Pulmonary artery endothelial cell (primary cell): Measurements from ENCODE around the gene EDARADD. TPM values are rescaled to one million over a fixed set of nuclear protein-coding genes. Genes with fewer than 3 reads are reported as not detected.
"Not testable (repeated sequence)": the region's sequence is repeated elsewhere in the genome, so short reads cannot be mapped to it uniquely, and the experiment has no call there.

Source experiments
- DNase-seq: peaks from one replicate; pipeline ENCODE4 v3.0.0-alpha.2; 2011; ENCODE audit warnings: low read depth, low spot score
- total RNA-seq: library from RNA; depleted of rRNA; stranded (reverse); fragments of >200 nt; gene quantifications from 2 replicates; pipeline ENCODE4 v1.2.3, GENCODE V29; 2014

The EDARADD gene
- total RNA-seq, 1 donor from 2014 or later, result not detected

DNA sequence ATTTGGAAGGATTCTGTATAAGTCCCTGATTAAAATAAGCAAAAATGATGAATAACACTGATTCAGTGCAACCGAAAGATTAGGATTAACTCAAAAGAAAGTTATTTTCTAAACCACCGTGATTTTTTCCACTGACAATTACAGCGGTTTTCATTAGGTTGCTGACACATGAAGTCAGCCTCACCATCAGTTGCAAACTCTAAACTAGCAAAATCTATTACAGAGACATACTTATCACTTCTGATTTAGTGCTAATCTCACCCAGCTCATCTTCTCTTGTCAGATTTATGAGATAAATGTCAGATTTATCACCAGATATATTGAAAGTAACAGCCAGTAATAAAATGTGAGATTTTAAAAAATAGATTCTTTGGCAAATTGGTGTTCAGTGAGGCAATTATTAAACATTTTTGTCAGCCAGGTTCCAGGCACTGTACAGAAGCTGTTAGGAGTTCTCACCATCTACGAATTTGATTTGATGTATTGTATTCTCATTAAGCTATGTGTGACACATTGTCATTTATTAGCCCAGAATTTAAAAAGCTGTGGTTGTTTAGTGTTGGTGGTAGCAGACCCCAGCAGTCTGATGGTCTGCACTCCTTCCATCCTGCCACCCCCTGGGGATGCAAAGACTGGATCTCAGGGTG is 92.4 kb downstream of the EDARADD start:
- DNase-seq, result no peak

DNA sequence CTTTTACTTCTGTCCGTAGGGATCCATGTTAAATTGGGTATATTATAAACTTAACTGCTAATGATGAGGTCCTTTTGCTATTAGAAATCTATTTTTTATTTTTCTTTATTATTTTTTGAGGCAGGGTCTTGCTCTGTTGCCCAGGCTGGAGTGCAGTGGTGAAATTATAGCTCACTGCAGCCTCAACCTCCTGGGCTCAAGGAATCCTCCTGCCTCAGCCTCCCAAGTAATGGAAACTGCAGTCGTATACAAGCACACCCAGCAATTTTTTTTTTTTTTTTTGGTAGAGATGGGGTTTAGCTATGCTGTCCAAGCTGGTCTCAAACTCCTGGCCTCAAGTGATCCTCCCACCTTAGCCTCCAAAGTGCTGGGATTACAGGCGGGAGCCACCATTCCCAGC is 95.1 kb downstream of the EDARADD start:
- not testable (repeated sequence) for DNase-seq

DNA sequence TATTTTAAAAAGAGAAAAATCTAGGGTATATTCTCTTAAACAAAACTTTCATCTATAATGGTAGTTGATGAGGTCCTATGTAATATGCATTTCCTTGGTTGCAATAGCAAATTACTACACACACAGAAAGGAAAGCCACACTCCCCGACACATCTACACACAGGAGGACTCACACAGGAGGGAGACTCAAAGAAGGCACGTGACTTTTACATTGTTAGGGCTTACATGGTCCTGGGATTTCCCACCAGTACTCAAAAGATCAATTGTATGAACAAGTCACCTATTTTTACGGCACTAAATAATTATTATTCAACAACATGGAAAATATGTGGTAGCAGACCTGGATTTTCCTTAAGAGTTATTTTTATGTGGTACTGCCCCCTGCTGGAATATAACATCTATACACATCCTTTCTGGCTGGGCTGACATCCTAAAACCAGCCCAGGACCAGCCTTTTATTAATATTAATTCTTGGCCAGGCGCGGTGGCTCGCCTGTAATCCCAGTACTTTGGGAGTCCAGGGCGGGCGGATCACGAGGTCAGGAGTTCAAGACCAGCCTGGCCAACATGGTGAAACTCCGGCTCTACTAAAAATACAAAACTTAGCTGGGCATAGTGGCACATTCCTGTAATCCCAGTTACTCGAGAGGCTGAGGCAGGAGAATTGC is 95.8 kb downstream of the EDARADD start:
- no peak for DNase-seq

DNA sequence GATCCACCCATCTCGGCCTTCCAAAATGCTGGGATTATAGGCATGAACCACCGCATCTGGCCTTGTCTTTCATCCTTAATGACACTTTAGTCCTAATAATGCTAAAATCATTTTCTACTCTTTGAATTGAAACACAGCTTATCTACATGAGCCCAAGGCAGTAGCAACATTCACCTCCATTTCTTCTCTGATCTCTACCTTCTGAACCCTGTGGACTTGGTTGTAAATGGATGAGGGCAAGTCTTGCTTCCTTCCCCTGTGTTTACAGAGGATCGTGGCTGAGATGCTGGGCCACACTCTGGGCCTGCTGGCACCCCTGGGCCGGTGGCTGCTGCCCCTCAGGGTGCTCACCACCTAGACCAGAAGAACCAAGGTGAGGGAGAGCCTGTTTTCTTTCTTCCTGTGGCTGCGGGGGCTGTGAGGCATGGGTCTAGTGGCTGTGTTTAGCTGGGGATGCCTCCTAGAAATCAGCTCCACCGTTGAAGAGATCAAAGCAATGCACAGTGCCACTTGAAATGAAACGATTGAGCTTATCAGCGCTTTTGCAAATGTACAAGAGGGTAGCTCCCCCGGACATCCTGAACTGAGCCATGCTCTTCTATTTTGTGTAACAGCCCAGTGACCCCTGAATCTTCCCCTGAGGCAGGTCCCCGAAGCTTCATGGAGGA is 97.5 kb downstream of the EDARADD start:
- no peak for DNase-seq

DNA sequence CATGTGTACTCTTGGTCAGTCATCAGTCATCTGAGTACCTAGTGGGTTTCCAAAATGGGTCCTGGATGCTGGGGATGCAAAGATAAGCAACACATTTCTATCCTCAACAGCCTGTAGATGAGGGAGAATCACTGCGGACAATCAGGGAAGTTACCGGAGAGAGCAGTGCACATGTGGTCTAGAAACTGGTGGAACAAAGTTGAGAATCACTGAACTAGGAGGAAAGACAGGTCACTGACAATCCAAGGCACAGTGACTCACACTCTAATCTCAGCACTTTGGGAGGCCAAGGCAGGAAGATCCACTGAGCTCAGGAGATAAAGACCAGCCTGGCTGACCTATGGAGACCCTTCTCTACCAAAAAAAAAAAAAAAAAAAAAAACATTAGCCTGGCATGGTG is 98.3 kb downstream of the EDARADD start:
- no peak for DNase-seq

DNA sequence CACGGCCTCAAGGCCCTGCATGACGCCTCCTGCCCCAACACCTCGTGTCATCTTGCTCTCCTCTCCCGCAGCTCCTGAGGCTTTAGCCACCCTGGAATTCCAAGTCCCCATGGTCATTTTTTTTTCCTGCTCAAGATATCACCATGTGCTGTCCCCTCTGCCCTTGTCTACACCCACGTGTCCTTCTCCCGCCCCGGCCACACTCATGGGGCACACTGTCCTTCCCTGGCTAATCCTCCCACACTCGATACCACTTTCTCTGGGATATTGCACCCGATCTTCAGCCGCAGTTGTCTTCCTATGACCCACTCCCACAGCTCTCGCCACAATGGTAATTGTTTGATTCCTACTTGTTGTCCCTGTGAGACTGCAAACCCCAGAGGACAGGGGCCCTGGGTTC is 100.0 kb downstream of the EDARADD start:
- DNase-seq, result no peak

DNA sequence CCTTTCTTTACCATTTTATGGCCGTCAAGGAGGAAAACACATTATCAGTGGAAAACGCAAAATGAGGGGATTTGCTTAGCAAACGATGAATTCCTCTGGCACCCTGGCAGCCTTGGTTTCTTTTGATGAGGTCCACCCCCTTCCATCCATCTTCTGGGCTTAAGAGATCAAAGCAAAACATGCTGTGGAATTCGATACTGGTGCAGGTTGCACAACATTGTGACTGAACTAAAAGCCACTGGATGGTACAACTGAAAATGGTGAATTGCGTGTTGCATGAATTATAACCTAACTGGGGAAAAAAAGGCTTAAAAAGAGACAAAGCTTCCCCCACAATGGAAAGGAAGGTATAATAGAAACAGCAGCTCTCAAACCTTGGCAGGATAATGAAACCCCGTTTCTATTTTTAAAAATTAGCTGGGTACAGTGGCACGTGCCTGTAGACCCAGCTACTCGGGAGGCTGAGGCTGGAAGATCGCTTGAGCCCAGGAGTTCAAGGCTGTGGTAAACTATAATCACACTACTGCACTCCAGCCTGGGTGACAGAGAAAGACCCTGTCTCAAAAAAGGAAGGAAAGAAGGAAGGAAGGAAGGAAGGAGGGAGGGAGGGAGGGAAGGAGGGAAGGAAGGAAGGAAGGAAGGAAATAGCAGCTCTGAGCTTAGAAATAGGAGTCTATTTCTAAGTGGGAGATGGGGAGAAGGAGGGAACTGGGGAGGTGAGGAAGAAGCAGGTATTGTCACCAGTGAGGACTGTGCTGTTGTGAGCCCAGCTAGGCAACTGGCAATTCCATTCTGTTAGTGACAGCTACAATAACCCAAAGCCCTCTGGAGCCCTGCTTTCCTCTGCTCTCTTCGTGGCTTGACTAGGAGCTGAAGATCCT is 100.7 kb downstream of the EDARADD start:
- DNase-seq, result no peak

DNA sequence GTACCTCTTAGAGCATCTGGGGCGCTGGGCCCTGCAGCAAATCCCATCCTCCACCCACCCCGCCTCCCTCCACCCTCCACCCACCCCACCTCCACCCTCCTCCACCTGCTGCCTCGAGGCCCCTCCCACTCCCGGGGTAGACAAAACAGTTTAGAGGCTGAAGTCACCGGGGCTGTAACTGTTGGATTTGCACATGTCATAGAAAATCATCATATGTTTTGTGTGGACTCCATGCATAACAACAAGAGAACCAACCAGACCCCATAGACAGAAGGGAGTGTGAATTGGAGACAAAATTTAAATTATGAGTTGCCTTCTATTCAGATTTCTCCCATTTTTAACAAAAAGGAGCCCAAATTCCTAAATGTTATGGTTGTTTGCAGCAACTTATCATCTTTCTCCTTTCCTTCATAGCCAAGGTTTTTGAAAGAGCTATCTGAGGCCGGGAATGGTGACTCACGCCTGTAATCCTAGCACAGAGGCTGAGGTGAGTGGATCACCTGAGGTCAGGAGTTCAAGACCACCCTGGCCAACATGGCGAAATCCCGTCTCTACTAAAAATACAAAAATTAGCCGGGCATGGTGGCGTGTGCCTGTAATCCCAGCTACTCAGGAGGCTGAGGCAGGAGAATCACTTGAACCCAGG is 101.5 kb downstream of the EDARADD start:
- DNase-seq, result no peak

DNA sequence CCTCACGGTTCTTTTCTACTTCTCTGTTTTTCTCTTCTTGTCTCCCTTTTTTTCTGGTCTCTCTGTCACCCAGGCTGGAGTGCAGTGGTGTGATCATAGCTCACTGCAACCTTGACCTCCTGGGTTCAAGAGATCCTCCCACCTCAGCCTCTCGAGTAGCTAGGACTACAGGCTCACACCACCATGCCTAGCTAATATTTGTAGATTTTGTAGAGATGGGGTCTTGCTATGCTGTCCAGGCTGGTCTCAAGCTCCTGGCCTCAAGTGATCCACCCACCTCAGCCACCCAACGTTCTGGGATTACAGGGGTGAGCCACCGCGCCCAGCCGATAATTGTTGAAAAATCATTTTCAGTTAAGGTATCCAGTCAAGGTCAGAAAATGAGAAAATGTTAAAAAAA is 103.8 kb downstream of the EDARADD start:
- no peak for DNase-seq

DNA sequence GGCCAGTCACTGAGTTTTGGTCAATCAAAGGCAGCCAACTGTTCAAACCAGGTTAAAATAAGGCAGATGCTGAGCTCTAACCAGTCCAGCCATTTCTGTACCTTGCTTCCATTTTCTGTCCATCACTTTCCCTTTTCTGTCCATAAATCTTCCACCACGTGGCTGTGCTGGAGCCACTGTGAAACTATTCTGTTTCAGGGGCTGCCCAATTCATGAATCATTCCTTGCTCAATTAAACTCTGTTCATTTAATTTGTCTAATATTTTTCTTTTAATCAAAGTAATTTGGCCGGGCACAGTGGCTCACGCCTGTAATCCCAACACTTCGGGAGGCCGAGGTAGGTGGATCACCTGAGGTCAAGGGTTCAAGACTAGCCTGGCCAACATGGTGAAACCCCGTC is 107.0 kb downstream of the EDARADD start:
- DNase-seq, result no peak

DNA sequence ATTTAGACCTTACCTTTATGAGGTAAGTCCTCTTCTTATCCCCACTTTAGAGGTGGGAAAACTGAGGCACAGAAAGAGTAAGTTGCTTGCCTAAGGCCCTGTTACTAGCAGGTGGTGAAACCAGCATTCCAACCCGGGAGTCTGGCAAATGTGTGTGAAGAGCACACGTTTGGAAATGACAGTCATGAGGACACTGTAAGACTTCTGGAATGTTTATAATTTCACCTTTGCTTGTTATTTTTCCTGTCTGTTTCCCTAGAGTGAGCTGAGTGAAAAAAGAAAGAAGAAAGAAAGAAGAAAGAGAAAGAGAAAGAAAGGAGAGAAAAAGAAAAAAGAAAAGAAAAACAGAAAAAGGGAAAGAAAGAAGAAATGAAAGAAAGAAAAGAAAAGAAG is 108.5 kb downstream of the EDARADD start:
- DNase-seq, result no peak

DNA sequence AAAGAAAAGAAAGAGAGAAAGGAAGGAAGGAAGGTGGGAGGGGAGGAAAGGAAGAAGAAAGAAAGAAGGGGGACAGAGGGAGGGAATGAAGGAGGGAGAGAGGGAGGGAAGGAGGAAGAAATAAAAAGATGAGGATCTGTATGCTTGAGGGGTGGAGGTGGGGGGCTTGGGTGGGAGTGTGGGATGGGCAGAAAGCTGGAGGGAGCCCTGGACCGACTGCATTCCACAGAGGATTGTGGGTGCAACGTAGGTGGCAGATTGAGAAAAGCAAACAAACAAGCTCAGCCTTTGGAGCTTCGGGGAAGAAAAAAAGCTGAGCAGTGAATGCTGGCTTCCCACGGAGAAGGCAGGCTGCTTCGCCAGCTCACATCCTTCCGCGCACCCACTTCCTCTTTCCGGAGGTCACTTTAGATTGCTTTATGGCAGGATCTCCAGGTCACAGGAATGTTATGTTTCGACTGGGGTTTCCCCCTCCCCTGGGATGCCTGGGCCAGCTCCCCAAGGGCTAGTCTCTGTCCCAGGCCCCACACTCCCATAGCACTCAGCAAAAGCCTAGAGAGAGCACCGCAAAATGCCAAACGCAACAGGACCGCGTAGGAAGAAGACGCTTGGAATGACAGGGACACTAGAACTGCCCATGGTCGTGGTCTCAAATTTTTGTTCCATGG is 109.0 kb downstream of the EDARADD start:
- DNase-seq, result peak; percentile 71

DNA sequence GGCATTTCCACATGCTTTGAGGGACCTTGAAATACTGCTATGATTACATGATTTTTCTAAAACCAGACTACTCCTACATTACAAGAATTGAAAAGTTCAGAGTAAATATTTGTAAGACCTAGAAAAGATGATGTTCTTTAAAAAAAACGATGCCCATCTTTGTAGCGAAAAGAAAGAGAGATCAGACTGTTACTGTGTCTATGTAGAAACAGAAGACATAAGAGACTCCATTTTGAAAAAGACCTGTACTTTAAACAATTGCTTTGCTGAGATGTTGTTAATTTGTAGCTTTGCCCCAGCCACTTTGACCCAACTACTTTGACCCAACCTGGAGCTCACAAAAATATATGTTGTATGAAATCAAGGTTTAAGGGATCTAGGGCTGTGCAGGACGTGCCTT is 110.3 kb downstream of the EDARADD start:
- DNase-seq, result not testable (repeated sequence)

DNA sequence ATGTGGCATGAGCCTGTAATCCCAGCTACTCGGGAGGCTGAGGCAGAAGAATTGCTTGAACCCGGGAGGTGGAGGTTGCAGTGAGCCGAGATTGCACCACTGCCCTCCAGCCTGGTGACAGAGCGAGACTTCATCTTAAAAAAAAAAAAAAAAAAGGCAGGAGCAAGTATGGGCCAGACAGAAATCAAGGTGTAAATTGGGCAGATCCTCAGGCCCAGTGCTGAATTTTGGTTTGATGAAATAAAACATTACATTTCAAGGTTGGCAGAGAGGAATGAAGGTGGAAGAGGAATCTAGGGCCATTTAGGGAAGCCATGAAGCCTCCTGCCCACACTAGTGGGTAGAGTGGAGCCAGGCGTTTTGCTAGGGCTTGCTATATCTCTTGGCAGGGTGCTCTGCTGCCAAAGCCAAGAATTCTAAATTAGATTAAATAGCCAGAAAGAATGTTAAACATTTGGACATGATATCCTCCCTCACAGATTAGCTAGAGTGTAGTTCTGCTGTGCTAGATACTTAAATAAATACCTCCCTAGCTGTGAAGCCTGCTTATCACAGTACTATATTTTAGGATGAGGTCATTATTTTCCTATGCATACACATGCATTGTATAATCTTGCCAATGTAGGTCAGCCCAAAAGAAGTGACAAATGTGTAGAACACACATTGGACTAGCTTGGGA is 113.1 kb downstream of the EDARADD start:
- DNase-seq, result no peak

DNA sequence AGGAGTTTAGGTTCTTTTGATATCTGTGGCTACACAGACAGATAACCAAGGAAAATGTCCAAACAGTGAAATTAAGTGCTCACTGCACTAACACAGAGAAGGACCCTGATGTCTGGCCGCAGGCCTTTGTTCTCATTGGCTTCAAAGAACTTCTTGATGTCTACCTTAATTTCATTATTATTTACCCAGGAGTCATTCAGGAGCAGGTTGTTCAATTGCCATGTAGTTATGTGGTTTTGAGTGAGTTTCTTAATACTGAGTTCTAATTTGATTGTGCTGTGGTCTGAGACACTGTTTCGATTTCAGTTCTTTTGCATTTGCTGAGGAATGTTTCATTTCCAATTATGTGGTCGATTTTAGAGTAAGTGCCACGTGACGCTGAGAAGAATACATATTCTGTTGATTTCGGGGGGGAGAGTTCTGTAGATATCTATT is 114.5 kb downstream of the EDARADD start:
- DNase-seq, result no peak

DNA sequence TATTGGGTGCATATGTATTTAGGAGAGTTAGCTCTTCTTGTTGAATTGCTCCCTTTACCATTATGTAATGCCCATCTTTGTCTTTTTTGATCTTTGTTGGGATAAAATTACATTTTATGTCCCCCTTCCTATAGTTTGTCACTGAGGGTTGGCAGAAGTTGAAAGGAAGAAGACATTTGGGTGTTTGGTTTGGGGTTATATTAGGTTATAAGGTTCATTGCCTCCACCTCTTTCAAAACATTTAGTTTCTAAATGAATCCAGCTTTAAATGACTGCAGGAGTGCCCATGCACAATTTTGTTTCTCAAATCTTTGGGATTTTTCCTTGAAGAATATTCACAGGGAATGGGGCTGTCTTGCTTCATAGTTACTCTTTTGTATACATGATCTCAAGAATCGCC is 115.1 kb downstream of the EDARADD start:
- DNase-seq, result no peak

DNA sequence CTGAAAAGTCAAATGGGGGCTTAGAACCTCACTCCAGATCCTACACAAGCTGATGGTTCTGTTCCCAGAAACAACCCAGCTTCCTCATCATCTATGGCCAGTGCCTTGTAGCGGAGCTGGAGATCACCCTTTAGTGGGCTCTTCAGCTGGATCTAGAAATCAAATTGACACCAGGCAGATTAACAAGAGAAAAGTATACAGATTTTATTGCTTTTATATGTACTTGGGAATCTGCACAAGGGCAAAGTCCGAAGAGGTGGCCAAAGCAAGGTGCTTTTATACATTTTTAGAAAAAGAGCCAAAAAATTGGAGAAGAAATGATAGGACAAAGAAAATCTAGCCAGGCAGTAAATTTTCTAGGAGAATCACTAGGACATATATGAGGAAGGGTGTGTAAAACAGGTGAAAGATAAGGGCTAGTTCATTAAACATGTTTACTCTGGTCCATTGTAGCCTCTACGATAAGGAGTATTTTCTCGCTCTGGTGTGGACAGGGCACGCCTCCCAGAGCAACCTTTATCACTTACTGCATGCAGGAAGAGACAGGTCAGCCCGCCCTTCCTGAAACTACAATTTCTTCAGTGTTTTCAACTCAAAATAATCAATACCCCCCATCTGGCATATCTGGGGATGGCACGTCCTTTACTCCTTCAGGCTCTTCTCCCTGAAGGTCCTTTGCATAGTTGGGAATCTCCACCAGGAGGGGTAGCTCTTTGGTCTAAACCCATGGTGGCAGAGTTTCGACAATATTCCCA is 115.7 kb downstream of the EDARADD start:
- DNase-seq, result no peak

DNA sequence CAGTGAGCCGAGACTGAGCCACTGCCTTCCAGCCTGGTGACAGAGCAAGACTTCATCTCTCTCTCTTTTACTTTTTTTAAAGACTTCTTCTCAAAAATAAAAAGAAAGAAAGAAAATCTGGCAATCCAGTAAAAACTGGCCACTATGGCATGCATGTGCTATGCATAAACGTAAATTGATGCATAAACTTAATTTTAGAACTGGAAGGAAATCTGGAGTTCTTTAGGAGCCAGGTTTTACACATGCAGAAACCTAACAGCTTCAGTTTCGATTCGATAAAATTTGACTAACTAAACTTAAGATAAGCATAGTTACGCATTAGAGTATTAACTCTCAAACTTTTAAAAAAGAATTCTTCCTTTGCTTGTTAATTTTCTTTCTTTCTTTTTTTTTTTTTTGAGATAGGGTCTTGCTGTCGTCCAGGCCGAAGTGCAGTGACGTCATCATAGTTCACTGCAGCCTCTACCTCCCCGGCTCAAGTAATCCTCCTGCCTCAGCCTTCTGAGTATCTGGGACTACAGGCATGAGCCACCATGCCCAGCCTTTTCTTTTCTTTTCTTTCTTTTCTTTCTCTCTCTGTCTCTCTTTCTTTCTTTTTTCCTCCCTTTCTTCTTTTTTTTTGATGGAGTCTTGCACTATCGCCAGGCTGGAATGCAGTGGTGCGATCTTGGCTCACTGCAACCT is 117.8 kb downstream of the EDARADD start:
- DNase-seq, result no peak
